Heart right ventricle (tissue), 16 donors: ENCODE measurements around the gene TUBGCP6. TPM values are rescaled to one million over a fixed set of nuclear protein-coding genes. Genes with fewer than 3 reads are reported as not detected.

ENCODE experiments used
- ATAC-seq, 8 donors: fragments of 200-7000 bp; cut with Tn5 transposase; one replicate each; pipeline ENCODE4 v1.9.1; 2020; ENCODE audit warnings: mild to moderate bottlenecking in 8 of 8, moderate library complexity in 8 of 8, moderate number of reproducible peaks in 1 of 8
- DNase-seq, 2 donors: peaks; one replicate each; pipeline ENCODE4 v3.0.0-alpha.2; 2020
- H3K27ac ChIP-seq, 10 donors: fragments of 200-600 bp; sonication (generic) in 2 of 10; one replicate each; pipeline versions ENCODE4 v1.5.0 to v1.8.0; 2020 to 2022; ENCODE audit warnings: mild to moderate bottlenecking in 3 of 10
- H3K27me3 ChIP-seq, 7 donors: fragments of 200-600 bp; one replicate each; pipeline ENCODE4 v1.8.0; 2021 to 2022; ENCODE audit warnings: mild to moderate bottlenecking in 2 of 7
- H3K36me3 ChIP-seq, 9 donors: fragments of 200-600 bp; sonication (generic) in 1 of 9; one replicate each; pipeline versions ENCODE4 v1.5.0 to v1.8.0; 2020 to 2022; ENCODE audit warnings: mild to moderate bottlenecking in 2 of 9
- H3K4me1 ChIP-seq, 9 donors: fragments of 200-600 bp; sonication (generic) in 1 of 9; one replicate each; pipeline versions ENCODE4 v1.5.0 to v1.8.0; 2020 to 2022; ENCODE audit warnings: mild to moderate bottlenecking in 4 of 9
- H3K4me3 ChIP-seq, 10 donors: fragments of 200-600 bp; sonication (generic) in 2 of 10; one replicate each; pipeline versions ENCODE4 v1.5.0 to v1.8.0; 2020 to 2022; ENCODE audit warnings: mild to moderate bottlenecking in 7 of 10, moderate library complexity in 2 of 10
- H3K9me3 ChIP-seq, 11 donors: fragments of 200-600 bp in 10 of 11; sonication (generic) in 2 of 11; one replicate each; pipeline versions ENCODE4 v1.5.0 to v1.8.0; 2013 to 2022; ENCODE audit warnings: mild to moderate bottlenecking in 2 of 11, control low read depth in 1 of 11, moderate library complexity in 1 of 11
- CTCF ChIP-seq, 9 donors: fragments of 200-600 bp; sonication (generic) in 2 of 9; IDR thresholded peaks; one replicate each; pipeline versions ENCODE4 v1.5.0 to v1.8.0; 2021 to 2022; ENCODE audit warnings: antibody characterized with exemption in 9 of 9, mild to moderate bottlenecking in 5 of 9, moderate library complexity in 1 of 9
- WGBS, 2 donors: extraction: QIAGEN DNeasy Blood & Tissue Kit; methylation state at CpG; one replicate each; pipeline ENCODE4 v1.1.7; 2013; ENCODE audit warnings: inconsistent platforms in 1 of 2; 5-methylcytosine and 5-hydroxymethylcytosine counted together
- intact Hi-C, 10 donors: fragments of 100-400 bp; cut with DNase I; formaldehyde crosslinking; loops; one replicate each; pipeline versions ENCODE4 v1.11.1 to v1.14.2; 2022
- polyA plus RNA-seq, 2 donors: library from polyadenylated mRNA; stranded (reverse); fragments of 200-250 nt; gene quantifications; one replicate each; pipeline ENCODE4 v1.2.3, GENCODE V29; 2013
- total RNA-seq, 10 donors: library from RNA; stranded (reverse); fragmentation: NEBNext Ultra II Directional in 3 of 10; extraction: Animal tissue kit (Norgen Biotek cat#: 25700) in 3 of 10; gene quantifications; one replicate each; pipeline versions ENCODE4 v1.2.1 to v1.2.4, GENCODE V29; 2021 to 2023
- donor health status: Arrhythmogenic right ventricular cardiomyopathy.
- donor health status: ischemic (EF 13 %, LVEDD 7.1; RV severe dilation, severe dysfunction).
- donor health status: healthy with polysubstance abuse.
- donor health status: DM: no; HTN: yes; CAD: no.
- donor health status: DM: no; HTN: no; CAD: no.
- donor health status: ischemic (EF 25% LVEDD 6.9; RV normal size, moderate dysfunction).
- donor health status: ischemic (EF 25% LVEDD 5.7; RV mildly dilated, moderate dysfunction).
- donor health status: healthy.
- donor health status: DM: yes; HTN: yes; CAD: no.
- donor health status: Ischemic cardiomyopathy.
- donor health status: ischemic (EF 35%, LVEDD 5.7; RV mildly dilated, moderate dysfunction).
- donor health status: nonischemic (EF 11% LVEDD 7.7; RV severe dilation, severe dysfunction).
- donor health status: DM: yes; HTN: yes; CAD: no.
- donor health status: PGD.
- donor health status: ischemic (EF 29% LVEDD 5.4; RV normal size, mild dysfunction).
- donor health status: nonischemic (EF 23%, LVEDD 6.1; RV moderate dilation, normal function).

The TUBGCP6 gene
- total and polyA plus RNA-seq, 12 donors = 14.2 to 40.7 (median 18.5) TPM

GRCh38 chr22:50197856-50198623, 46.8 kb downstream of the TUBGCP6 start:
- ATAC-seq = peak in 1 of 8 donors; percentile 11
- Histone ChIP-seq H3K27me3 (no peaks in the 10 kb centered on the region), H3K4me1 (peaks cover 4 to 29% (median 23%) of the 10 kb centered on the region in 9 donors), H3K4me3 (no peak overlapping the region), H3K9me3 (no peaks in the 10 kb centered on the region), H3K36me3 (peaks cover 0 to 69% (median 5%) of the 10 kb centered on the region in 9 donors), H3K27ac (no peak overlapping the region)
- TF ChIP-seq CTCF (IDR thresholded peaks at IDR 0.05) = no peak
- intact Hi-C loops = loop anchor here in 1 of 10 donors (10.0 kb wide), 1 partner anchor 273 kb away; no protein-coding TSS in a partner anchor
- no peak for DNase-seq
- 94 to 95% methylated on average over 61 of the region's 61 CpGs for WGBS, 2 donors

- peaks cover 4 to 27% (median 18%) of the 10 kb centered on the region in 9 donors for H3K4me1 ChIP-seq
- ATAC-seq (no peak), DNase-seq (no peak)
- peaks cover 0 to 68% (median 5%) of the 10 kb centered on the region in 9 donors for H3K36me3 ChIP-seq
- 86 to 88% methylated on average over 23 of the region's 23 CpGs for WGBS, 2 donors
- H3K9me3 ChIP-seq = no peaks in the 10 kb centered on the region
- H3K4me3 ChIP-seq = no peak overlapping the region
- intact Hi-C loops = loop anchor here in 1 of 10 donors (10.0 kb wide), 1 partner anchor 272 kb away; no protein-coding TSS in a partner anchor
- TF ChIP-seq CTCF (IDR thresholded peaks at IDR 0.05) = no peak
- no peak overlapping the region for H3K27ac ChIP-seq
- H3K27me3 ChIP-seq = no peaks in the 10 kb centered on the region
Measured at GRCh38 chr22:50197000-50197800, 47.6 kb downstream of the TUBGCP6 start.

- no peak overlapping the region for H3K27ac ChIP-seq
- H3K9me3 ChIP-seq = no peaks in the 10 kb centered on the region
- H3K4me1 ChIP-seq = peaks cover 4 to 30% (median 14%) of the 10 kb centered on the region in 9 donors
- no peak for DNase-seq
- intact Hi-C loops = loop anchor here in 1 of 10 donors (10.0 kb wide), 1 partner anchor 271 kb away; no protein-coding TSS in a partner anchor
- no peak for ATAC-seq
- no peak overlapping the region for H3K4me3 ChIP-seq
- TF ChIP-seq CTCF (IDR thresholded peaks at IDR 0.05) = no peak
- no peaks in the 10 kb centered on the region for H3K27me3 ChIP-seq
- 85 to 92% methylated on average over 18 of the region's 18 CpGs for WGBS, 2 donors
- peaks cover 0 to 68% (median 5%) of the 10 kb centered on the region in 9 donors for H3K36me3 ChIP-seq
Measured at GRCh38 chr22:50196256-50196655, 48.6 kb downstream of the TUBGCP6 start.
